IgD-negative memory B cell (primary cell): ENCODE data around the gene INPP4A. TPM values are rescaled to one million over a fixed set of nuclear protein-coding genes. Genes with fewer than 3 reads are reported as not detected.

Experiments used
- H3K27ac Mint-ChIP-seq, 3 donors: one replicate each; pipeline ENCODE4 v1.8.0; 2020 to 2022; ENCODE audit warnings: mild to moderate bottlenecking in 3 of 3, mixed read lengths in 3 of 3, moderate library complexity in 1 of 3
- H3K27me3 Mint-ChIP-seq: one replicate; pipeline ENCODE4 v1.8.0; 2021; ENCODE audit warnings: mixed read lengths
- H3K36me3 Mint-ChIP-seq: one replicate; pipeline ENCODE4 v1.8.0; 2020; ENCODE audit warnings: mild to moderate bottlenecking, mixed read lengths
- H3K4me1 Mint-ChIP-seq, 3 donors: one replicate each; pipeline ENCODE4 v1.8.0; 2020 to 2022; ENCODE audit warnings: mixed read lengths in 3 of 3, mild to moderate bottlenecking in 1 of 3
- H3K4me3 Mint-ChIP-seq, 4 donors: one replicate each; pipeline ENCODE4 v1.8.0; 2020 to 2022; ENCODE audit warnings: mild to moderate bottlenecking in 4 of 4, mixed read lengths in 4 of 4, moderate library complexity in 3 of 4
- H3K9me3 Mint-ChIP-seq, 3 donors: one replicate each; pipeline ENCODE4 v1.8.0; 2020 to 2021; ENCODE audit warnings: mixed read lengths in 3 of 3, mild to moderate bottlenecking in 1 of 3
- polyA plus RNA-seq: library from polyadenylated mRNA; unstranded; fragments of 300-500 nt; fragmentation: Illumina TruSeq; gene quantifications from one replicate; pipeline ENCODE4 v1.2.3, GENCODE V29; 2021

Gene INPP4A
- polyA plus RNA-seq, 1 donor from 2014 or later, result 8.2 TPM

DNA sequence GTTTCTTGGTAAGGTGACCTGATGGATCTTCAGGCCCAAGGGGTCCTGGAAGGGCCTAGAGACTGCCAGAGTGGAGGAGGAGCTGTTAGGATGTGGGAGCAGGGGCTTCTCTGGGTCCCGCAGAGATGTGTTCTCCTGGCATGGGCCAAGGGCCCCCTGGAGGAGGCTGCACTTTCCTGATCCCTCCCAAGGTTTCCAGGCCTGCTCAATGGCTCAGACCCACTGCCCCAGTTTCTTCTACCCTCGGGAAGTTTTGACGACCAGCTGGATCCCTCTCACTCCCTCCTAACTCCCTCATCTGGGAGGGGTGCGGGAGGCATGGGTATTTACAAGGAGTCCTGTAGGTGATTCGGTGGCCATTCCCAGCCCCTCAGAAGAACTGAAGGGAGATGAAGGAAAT, 127.6 kb downstream of the INPP4A start:
- Mint-ChIP-seq H3K27ac (no peak overlapping the region), H3K4me3 (no peak overlapping the region), H3K4me1 (peaks cover 0 to under 1% (median 0%) of the 10 kb centered on the region in 3 donors), H3K36me3 (peaks cover under 1% of the 10 kb centered on the region), H3K9me3 (no peaks in the 10 kb centered on the region), H3K27me3 (no peaks in the 10 kb centered on the region)

- H3K4me1 Mint-ChIP-seq, result no peaks in the 10 kb centered on the region
- H3K27ac Mint-ChIP-seq, result peak overlapping the region in 1 of 3 donors; percentile 78
- H3K36me3 Mint-ChIP-seq, result peaks cover 5% of the 10 kb centered on the region
- H3K27me3 Mint-ChIP-seq, result no peaks in the 10 kb centered on the region
- no peak overlapping the region for H3K4me3 Mint-ChIP-seq
- no peaks in the 10 kb centered on the region for H3K9me3 Mint-ChIP-seq
Measured at GRCh38 chr2:98572676-98573075, 128.0 kb downstream of the INPP4A start.

DNA sequence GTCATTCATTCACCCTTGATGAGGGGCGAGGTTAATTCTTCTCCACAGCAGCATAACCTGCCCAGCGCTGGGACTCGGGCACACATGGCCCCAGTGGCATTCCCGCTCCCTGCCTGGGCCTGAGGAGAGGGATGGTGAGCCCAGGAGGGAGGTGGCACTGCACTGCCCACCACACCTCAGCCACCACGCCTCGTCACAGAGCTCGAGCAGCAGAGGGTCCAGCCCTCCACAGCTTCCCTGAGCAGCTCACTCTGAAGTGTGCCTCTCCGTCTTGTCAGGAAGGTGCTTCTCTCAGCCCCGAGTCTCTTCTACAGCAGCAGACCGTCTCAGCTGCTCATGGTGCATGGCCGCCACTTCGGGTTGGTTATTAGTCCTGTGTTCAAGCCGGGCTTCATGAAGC, 128.8 kb downstream of the INPP4A start:
- H3K9me3 Mint-ChIP-seq, result no peaks in the 10 kb centered on the region
- no peak overlapping the region for H3K4me3 Mint-ChIP-seq
- no peaks in the 10 kb centered on the region for H3K4me1 Mint-ChIP-seq
- no peak overlapping the region for H3K27ac Mint-ChIP-seq
- H3K27me3 Mint-ChIP-seq, result no peaks in the 10 kb centered on the region
- peaks cover 6% of the 10 kb centered on the region for H3K36me3 Mint-ChIP-seq

DNA sequence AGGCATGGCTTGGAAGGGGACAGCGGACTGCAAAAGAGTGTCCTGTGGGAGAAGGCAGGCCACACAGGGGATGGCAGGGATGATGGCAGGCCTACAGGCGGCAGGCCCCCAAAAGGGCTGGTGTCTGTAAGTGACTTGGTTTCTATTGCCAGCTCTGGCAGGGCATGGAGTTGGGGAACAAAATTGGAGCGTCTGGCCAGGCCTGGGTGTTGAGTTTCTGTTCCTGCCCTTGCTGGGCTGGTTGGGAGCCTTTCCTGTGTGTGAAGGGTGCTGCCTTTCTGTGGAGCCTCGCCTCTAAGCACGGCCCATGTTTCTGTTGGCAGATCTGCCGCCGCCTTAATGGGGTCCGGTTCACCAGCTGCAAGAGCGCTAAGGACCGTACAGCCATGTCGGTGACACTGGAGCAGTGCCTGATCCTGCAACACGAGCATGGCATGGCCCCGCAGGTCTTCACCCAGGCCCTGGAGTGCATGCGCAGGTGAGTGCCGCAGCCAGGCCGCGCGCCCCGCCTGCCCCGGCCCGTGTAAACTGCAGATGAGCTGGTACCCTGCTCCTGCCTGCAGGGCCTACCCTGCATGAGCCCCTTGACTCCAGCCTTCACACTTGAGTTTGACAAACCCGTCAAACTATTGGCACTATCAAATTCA, 132.1 kb downstream of the INPP4A start:
- Mint-ChIP-seq H3K9me3 (no peaks in the 10 kb centered on the region), H3K4me3 (peak overlapping the region in 1 of 4 donors; percentile 23), H3K4me1 (peaks cover 0 to 8% (median 6%) of the 10 kb centered on the region in 3 donors), H3K27me3 (no peaks in the 10 kb centered on the region), H3K27ac (peak overlapping the region in 1 of 3 donors; percentile 4), H3K36me3 (peaks cover 6% of the 10 kb centered on the region)

DNA sequence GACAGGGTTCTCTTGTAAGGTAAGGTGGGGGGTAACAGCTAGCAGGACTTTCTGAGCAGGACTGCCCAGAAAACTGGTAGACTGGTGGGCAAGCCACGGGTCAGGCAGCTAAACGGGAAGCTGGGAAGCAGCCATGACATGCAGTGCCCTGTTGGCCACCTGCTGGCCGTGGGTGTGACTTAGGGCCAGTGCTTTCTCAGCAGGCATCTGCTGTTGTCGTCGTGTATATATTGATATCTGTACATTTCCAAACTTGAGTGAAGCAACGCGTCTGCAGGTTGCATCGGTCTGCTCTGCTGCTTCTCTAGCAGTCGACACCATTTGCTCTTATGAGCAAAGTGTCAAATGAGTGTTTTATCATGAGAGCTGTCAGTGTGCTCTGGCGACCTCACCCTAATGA, 132.7 kb downstream of the INPP4A start:
- H3K4me1 Mint-ChIP-seq, result peaks cover 0 to 8% (median 6%) of the 10 kb centered on the region in 3 donors
- no peak overlapping the region for H3K27ac Mint-ChIP-seq
- H3K36me3 Mint-ChIP-seq, result peaks cover 6% of the 10 kb centered on the region
- no peaks in the 10 kb centered on the region for H3K27me3 Mint-ChIP-seq
- H3K4me3 Mint-ChIP-seq, result no peak overlapping the region
- H3K9me3 Mint-ChIP-seq, result no peaks in the 10 kb centered on the region

GRCh38 chr2:98578231-98578630, 133.6 kb downstream of the INPP4A start:
- no peaks in the 10 kb centered on the region for H3K27me3 Mint-ChIP-seq
- H3K4me1 Mint-ChIP-seq, result peaks cover 0 to 8% (median 6%) of the 10 kb centered on the region in 3 donors
- H3K36me3 Mint-ChIP-seq, result peaks cover 6% of the 10 kb centered on the region
- no peak overlapping the region for H3K27ac Mint-ChIP-seq
- no peaks in the 10 kb centered on the region for H3K9me3 Mint-ChIP-seq
- H3K4me3 Mint-ChIP-seq, result no peak overlapping the region

DNA sequence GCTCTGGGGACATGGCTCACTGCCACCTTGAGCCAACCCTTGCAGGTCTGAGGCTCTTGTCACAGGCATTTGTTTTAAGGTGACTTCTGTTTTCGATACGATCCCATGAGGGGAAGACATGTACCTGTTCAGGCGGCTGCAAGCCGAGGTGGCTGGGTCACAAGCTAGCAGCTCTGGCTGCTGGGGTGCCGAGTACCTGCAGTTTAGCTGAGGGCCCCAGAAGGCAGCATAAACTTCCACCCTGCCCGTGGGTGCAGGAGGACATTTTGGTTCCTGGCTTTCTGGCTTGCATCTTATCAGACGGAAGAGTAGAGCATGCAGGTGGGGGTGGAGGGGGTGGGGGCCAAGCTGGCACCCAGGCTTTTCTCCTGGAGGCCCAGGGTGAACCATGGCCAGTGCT, 135.3 kb downstream of the INPP4A start:
- Mint-ChIP-seq H3K27me3 (no peaks in the 10 kb centered on the region), H3K36me3 (peaks cover 6% of the 10 kb centered on the region), H3K4me1 (peaks cover 0 to 8% (median 6%) of the 10 kb centered on the region in 3 donors), H3K4me3 (no peak overlapping the region), H3K9me3 (no peaks in the 10 kb centered on the region), H3K27ac (no peak overlapping the region)

DNA sequence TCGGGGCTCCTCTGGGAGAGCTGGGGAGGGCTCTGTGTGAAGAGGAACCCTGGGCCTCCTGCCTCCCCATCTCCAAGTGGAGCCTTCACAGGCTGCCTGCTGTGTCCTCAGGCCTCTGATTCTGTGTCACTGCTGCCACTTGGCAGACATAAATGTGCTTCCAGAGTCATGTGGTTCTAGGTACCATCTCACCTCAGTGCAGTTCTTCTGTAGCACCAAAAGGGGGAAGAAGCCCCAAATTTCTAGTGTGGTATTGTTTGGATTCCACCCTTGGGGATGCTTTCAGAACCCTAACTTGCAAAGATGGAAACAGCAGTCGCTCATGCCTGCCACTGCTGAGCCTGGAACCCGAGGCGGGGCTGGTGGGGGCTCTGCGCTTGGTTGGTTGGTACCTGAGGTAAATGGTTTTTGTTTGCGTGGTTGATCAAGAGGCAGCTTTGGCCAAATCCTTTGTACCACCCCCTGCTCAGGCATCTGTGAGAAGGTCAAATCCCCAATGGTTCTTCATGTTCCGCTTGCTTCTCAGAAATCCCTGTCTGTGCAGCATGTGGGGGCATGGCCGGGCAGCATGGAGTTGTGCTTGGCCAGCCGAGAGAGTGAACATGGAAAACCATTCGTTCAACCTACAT, 136.1 kb downstream of the INPP4A start:
- H3K4me1 Mint-ChIP-seq, result peaks cover 0 to 8% (median 6%) of the 10 kb centered on the region in 3 donors
- no peaks in the 10 kb centered on the region for H3K27me3 Mint-ChIP-seq
- H3K4me3 Mint-ChIP-seq, result peak overlapping the region in 1 of 4 donors; percentile 60
- H3K27ac Mint-ChIP-seq, result peak overlapping the region in 1 of 3 donors; percentile 92
- no peaks in the 10 kb centered on the region for H3K9me3 Mint-ChIP-seq
- H3K36me3 Mint-ChIP-seq, result peaks cover 6% of the 10 kb centered on the region

DNA sequence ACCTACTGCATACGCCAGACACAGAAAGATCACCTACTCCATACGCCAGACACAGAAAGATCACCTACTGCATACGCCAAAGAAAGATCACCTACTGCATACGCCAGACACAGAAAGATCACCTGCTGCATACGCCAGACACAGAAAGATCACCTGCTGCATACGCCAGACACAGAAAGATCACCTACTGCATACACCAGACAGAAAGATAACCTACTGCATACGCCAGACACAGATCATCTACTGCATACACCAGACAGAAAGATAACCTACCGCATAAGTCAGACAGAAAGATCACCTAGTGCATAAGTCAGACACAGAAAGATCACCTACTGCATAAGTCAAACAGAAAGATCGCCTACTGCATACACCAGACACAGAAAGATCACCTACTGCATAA, 137.9 kb downstream of the INPP4A start:
- Mint-ChIP-seq H3K36me3 (peaks cover 3% of the 10 kb centered on the region), H3K4me1 (peaks cover 0 to 8% (median 6%) of the 10 kb centered on the region in 3 donors), H3K9me3 (no peaks in the 10 kb centered on the region), H3K27me3 (no peaks in the 10 kb centered on the region), H3K4me3 (no peak overlapping the region), H3K27ac (no peak overlapping the region)

- H3K27ac Mint-ChIP-seq, result no peak overlapping the region
- H3K9me3 Mint-ChIP-seq, result no peaks in the 10 kb centered on the region
- H3K36me3 Mint-ChIP-seq, result no peaks in the 10 kb centered on the region
- no peak overlapping the region for H3K4me3 Mint-ChIP-seq
- peaks cover 0 to 8% (median 6%) of the 10 kb centered on the region in 3 donors for H3K4me1 Mint-ChIP-seq
- no peaks in the 10 kb centered on the region for H3K27me3 Mint-ChIP-seq
Measured at GRCh38 chr2:98583276-98583675, 138.6 kb downstream of the INPP4A start.

- no peak overlapping the region for H3K27ac Mint-ChIP-seq
- no peak overlapping the region for H3K4me3 Mint-ChIP-seq
- no peaks in the 10 kb centered on the region for H3K27me3 Mint-ChIP-seq
- no peaks in the 10 kb centered on the region for H3K9me3 Mint-ChIP-seq
- no peaks in the 10 kb centered on the region for H3K36me3 Mint-ChIP-seq
- H3K4me1 Mint-ChIP-seq, result peaks cover 0 to 8% (median 6%) of the 10 kb centered on the region in 3 donors
Measured at GRCh38 chr2:98583816-98584618, 139.4 kb downstream of the INPP4A start.

DNA sequence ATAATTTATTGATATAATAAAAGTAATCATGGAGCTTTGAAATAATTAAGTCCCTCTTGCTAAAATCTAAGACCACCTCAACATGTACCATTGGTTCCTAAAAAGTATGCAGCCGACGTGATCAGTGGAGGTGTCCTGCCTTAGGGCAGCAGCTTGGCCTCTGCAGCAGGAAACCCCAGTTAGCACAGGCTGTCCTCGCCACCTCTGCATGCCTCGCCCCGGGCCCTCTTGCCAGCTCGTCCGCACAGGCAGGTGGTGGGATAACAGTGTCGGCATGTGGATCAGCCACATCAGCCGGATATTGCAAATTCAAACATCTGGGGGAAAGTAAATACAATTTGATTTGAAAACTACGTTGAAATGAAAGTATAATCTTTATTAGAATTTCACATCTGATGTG, 140.7 kb downstream of the INPP4A start:
- Mint-ChIP-seq H3K4me1 (peaks cover 0 to 8% (median 6%) of the 10 kb centered on the region in 3 donors), H3K27ac (no peak overlapping the region), H3K4me3 (no peak overlapping the region), H3K27me3 (no peaks in the 10 kb centered on the region), H3K36me3 (no peaks in the 10 kb centered on the region), H3K9me3 (no peaks in the 10 kb centered on the region)

- Mint-ChIP-seq H3K27ac (no peak overlapping the region), H3K4me1 (no peaks in the 10 kb centered on the region), H3K27me3 (no peaks in the 10 kb centered on the region), H3K36me3 (no peaks in the 10 kb centered on the region), H3K4me3 (no peak overlapping the region), H3K9me3 (no peaks in the 10 kb centered on the region)
Measured at GRCh38 chr2:98586551-98587140, 142.0 kb downstream of the INPP4A start.

DNA sequence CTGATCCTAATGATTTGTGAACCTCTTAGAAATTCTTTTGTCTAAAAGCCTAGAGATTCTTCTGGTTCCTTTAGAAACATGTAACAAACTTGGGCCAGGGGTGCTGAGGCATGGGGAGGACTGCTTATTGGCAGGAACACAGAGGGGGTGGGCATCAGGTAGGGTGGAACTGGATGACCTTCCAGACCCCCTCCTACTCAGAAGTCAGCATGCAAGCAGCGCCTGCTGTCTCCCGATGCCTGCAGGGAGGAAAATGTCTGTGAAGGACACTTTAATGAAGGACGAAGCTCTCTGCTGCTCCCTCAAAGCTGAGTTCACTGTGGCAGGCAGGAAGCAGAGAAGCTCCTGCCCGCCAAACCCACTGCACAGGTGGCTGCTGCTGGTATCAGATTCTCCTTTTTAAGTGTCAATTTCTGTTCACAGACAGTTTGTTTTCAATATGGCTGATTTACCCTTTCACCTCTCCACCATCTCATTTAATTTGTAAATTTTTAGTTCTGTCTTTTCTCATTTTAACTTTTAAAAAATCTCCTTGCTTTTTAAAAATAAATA, 144.3 kb downstream of the INPP4A start:
- H3K9me3 Mint-ChIP-seq, result peaks cover 0 to 4% (median 2%) of the 10 kb centered on the region in 3 donors
- H3K4me1 Mint-ChIP-seq, result no peaks in the 10 kb centered on the region
- H3K4me3 Mint-ChIP-seq, result no peak overlapping the region
- no peak overlapping the region for H3K27ac Mint-ChIP-seq
- H3K27me3 Mint-ChIP-seq, result no peaks in the 10 kb centered on the region
- H3K36me3 Mint-ChIP-seq, result peaks cover 2% of the 10 kb centered on the region

GRCh38 chr2:98589489-98589888, 144.8 kb downstream of the INPP4A start:
- Mint-ChIP-seq H3K27me3 (no peaks in the 10 kb centered on the region), H3K36me3 (peaks cover 3% of the 10 kb centered on the region), H3K4me1 (no peaks in the 10 kb centered on the region), H3K4me3 (no peak overlapping the region), H3K27ac (no peak overlapping the region), H3K9me3 (peaks cover 0 to 6% (median 3%) of the 10 kb centered on the region in 3 donors)
